GM21528 (cell line): ENCODE results near the gene BCL7A.
"Not testable (repeated sequence)": the region's sequence is repeated elsewhere in the genome, so short reads cannot be mapped to it uniquely, and the experiment has no call there.

ENCODE experiments used
- ATAC-seq: cut with Tn5 transposase; IDR thresholded peaks from one replicate; pipeline ENCODE4 v1.9.1; 2021; ENCODE audit warnings: mild to moderate bottlenecking, moderate library complexity; ENCODE audit not compliant: unreplicated experiment, low FRiP score

The BCL7A gene

GRCh38 chr12:122088179-122088810, 66.6 kb downstream of the BCL7A start:
- no peak for ATAC-seq

- no peak for ATAC-seq
These were observed 67.4 kb downstream of the BCL7A start for GRCh38 chr12:122089077-122089476.

GRCh38 chr12:122090759-122091515, 69.3 kb downstream of the BCL7A start:
- no peak for ATAC-seq

- ATAC-seq = no peak
These were observed 71.6 kb downstream of the BCL7A start for GRCh38 chr12:122093098-122093883.

GRCh38 chr12:122094137-122094734, 72.6 kb downstream of the BCL7A start:
- ATAC-seq = no peak

GRCh38 chr12:122094735-122095631, 73.3 kb downstream of the BCL7A start:
- no peak for ATAC-seq

GRCh38 chr12:122096014-122096413, 74.3 kb downstream of the BCL7A start:
- no peak for ATAC-seq

GRCh38 chr12:122096591-122097149, 75.0 kb downstream of the BCL7A start:
- ATAC-seq = no peak

GRCh38 chr12:122097584-122097926, 75.9 kb downstream of the BCL7A start:
- no peak for ATAC-seq

- ATAC-seq = no peak
These were observed 76.5 kb downstream of the BCL7A start for GRCh38 chr12:122097927-122098756.

- no peak for ATAC-seq
These were observed 77.6 kb downstream of the BCL7A start for GRCh38 chr12:122099280-122099749.

- ATAC-seq = no peak
These were observed 78.2 kb downstream of the BCL7A start for GRCh38 chr12:122099856-122100255.

- no peak for ATAC-seq
These were observed 78.9 kb downstream of the BCL7A start for GRCh38 chr12:122100568-122100967.

GRCh38 chr12:122102331-122102730, 80.6 kb downstream of the BCL7A start:
- no peak for ATAC-seq

- no peak for ATAC-seq
These were observed 83.2 kb downstream of the BCL7A start for GRCh38 chr12:122104844-122105243.

- ATAC-seq = not testable (repeated sequence)
These were observed 83.8 kb downstream of the BCL7A start for GRCh38 chr12:122105496-122105895.

GRCh38 chr12:122106843-122107242, 85.2 kb downstream of the BCL7A start:
- ATAC-seq = no peak

- ATAC-seq = no peak
These were observed 85.6 kb downstream of the BCL7A start for GRCh38 chr12:122107261-122107660.
